ENCODE data around the gene MYLK.

- TF ChIP-seq POLR2AphosphoS5 (IDR thresholded peaks at IDR 0.05; ENCODE audit: borderline replicate concordance, low read depth, low read length), result no peak
- TF ChIP-seq EZH2 (IDR thresholded peaks at IDR 0.05), result no peak
Observed at GRCh38 chr3:123741041-123741511, 143.1 kb downstream of the MYLK start.

Data from SK-N-MC (cell line).